ENCODE results near the gene ZDHHC8. TPM values are rescaled to one million over a fixed set of nuclear protein-coding genes. Genes with fewer than 3 reads are reported as not detected.
A peak's percentile ranks its signal among the peaks of the same experiment; 100 is the strongest.

Gene ZDHHC8
- total RNA-seq, 1 experiment from 2014 or later: 51.7 TPM

DNA sequence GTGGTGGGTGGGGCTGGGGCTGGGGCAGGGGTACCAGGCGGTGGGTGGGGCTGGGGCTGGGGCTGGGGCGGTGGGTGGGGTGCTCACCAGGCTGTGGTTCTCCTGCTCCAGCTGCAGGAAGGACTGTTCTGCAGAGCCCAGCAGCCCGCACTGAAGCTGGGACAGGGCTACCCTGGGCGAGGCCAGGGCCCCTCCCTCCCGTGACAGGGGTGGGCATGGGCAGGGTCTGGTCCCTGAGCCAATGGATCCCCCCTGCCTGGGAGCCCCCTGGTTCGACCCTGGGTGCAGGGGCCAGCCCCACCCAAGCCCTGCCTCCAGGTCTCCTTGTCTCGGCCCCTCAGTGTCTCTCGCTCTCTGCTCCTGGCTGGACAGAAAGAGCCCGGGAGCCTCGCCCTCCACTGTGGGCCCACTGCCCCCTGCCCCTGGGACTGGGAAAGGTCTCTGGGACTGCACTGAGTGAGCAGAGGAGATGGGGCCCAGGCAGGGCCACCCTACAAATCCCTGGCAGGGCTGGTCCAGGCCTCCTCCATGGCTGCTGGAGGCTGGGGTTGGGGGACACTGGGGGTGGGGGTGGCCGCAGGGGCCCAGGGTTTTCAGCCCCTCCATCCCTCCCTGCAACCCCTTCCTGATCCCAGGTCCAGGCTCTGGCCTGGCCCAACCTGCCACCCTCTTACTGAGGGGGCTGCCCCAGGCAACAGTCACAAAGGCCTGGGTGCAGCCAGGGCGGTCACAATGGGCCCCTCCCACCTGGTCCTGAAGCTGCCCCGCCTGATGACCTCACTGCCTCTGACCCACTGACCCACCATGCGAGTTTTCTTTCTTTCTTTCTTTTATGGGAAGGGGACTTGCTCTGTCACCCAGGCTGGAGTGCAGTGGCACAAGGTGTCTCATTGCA is 19.0 kb downstream of the ZDHHC8 start, which contains the start of gene CCDC188:
CCDC188 (minus strand) TSS at position 675 of the 895 bp plus-strand sequence; CDS start at position 606, 69 bp downstream.
- Mint-ChIP-seq H3K27me3 (ENCODE audit: low read depth) (no peaks in the 10 kb centered on the region), H3K9me3 (no peaks in the 10 kb centered on the region; a peak in 1 of 5 replicates), H3K27ac (peak within 1 kb of the TSS in 1 of 3 experiments; percentile 72; a peak in 1 of 7 replicates), H3K4me1 (peaks cover 3 to 6% of the 10 kb centered on the region in 2 experiments; a peak in 3 of 4 replicates), H3K4me3 (no peak within 1 kb of the TSS), H3K36me3 (ENCODE audit: insufficient read depth in 1 of 3, low read depth in 3 of 3) (no peaks in the 10 kb centered on the region)
- no peaks in the 10 kb centered on the region for H3K4me1 ChIP-seq (ENCODE audit: insufficient read depth, low read length)
- no peak within 1 kb of the TSS for H3T11ph ChIP-seq (ENCODE audit: low read length)
- no peak within 1 kb of the TSS for H3K56ac ChIP-seq (ENCODE audit: insufficient read length, low read depth, low read length)
- H2AFZ ChIP-seq (ENCODE audit: low read length): no peak within 1 kb of the TSS
- no peak within 1 kb of the TSS for H2BK120ac ChIP-seq (ENCODE audit: low read depth, low read length, poor library complexity, severe bottlenecking)
- no peaks in the 10 kb centered on the region for H3K27me3 ChIP-seq (ENCODE audit: insufficient read depth, low read length)
- H3K27ac ChIP-seq (ENCODE audit: insufficient read length, low read depth, low read length): no peak within 1 kb of the TSS
- no peak within 1 kb of the TSS for H4K5ac ChIP-seq (ENCODE audit: insufficient read length, low read depth, low read length)
- peaks cover 5% of the 10 kb centered on the region for H3K23me2 ChIP-seq (ENCODE audit: insufficient read length, low read depth, low read length, poor library complexity, severe bottlenecking)
- no peak within 1 kb of the TSS for H3K18ac ChIP-seq (ENCODE audit: insufficient read length, low read depth, low read length)
- no peak within 1 kb of the TSS for H2BK15ac ChIP-seq (ENCODE audit: low read depth, low read length)
- H2AK5ac ChIP-seq (ENCODE audit: insufficient read length, low read length): no peak within 1 kb of the TSS
- no peaks in the 10 kb centered on the region for H3K9me3 ChIP-seq (ENCODE audit: control insufficient read depth, low read depth, low read length)
- no peak within 1 kb of the TSS for H2BK12ac ChIP-seq (ENCODE audit: insufficient read length, low read depth, low read length)
- no peak within 1 kb of the TSS for H3K4ac ChIP-seq (ENCODE audit: low read depth, low read length)
- no peaks in the 10 kb centered on the region for H3K79me1 ChIP-seq (ENCODE audit: insufficient read depth, low read depth, low read length, poor library complexity, severe bottlenecking)
- no peak within 1 kb of the TSS for H3K14ac ChIP-seq (ENCODE audit: insufficient read depth, low read length)
- no CpG with 5 or more reads among the region's 14 CpGs for WGBS (ENCODE audit: extremely low coverage, insufficient read length, low lambda C conversion rate)
- H2BK20ac ChIP-seq (ENCODE audit: low read depth, low read length, poor library complexity, severe bottlenecking): no peak within 1 kb of the TSS
- DNase-seq: no peak
- H2BK5ac ChIP-seq (ENCODE audit: insufficient read length, low read length): no peak within 1 kb of the TSS
- no peak within 1 kb of the TSS for H4K8ac ChIP-seq (replicated peaks; ENCODE audit: insufficient read length, low read depth, low read length)
- no peak within 1 kb of the TSS for H3K23ac ChIP-seq (ENCODE audit: insufficient read length, low read depth, low read length)
- no peaks in the 10 kb centered on the region for H4K20me1 ChIP-seq (ENCODE audit: control insufficient read depth, insufficient read depth, insufficient read length)
- no peak for TF ChIP-seq CTCF (conservative IDR thresholded peaks at IDR 0.05)
- no peaks in the 10 kb centered on the region for H3K79me2 ChIP-seq (ENCODE audit: insufficient read depth, low read length)
- H3K4me2 ChIP-seq (ENCODE audit: insufficient read depth, insufficient read length, low read length): no peak within 1 kb of the TSS
- H3K9ac ChIP-seq (ENCODE audit: extremely low read depth, insufficient read length, low read length): no peak within 1 kb of the TSS
- H4K91ac ChIP-seq (ENCODE audit: insufficient read length, low read depth, low read length): no peak within 1 kb of the TSS
